Cardiac fibroblast (primary cell): Measurements from ENCODE around the gene KRT7.
"Not testable (repeated sequence)": the region's sequence is repeated elsewhere in the genome, so short reads cannot be mapped to it uniquely, and the experiment has no call there.

Experiments
- DNase-seq, 2 donors: peaks; one replicate each; pipeline versions ENCODE4 v3.0.0 to v3.0.0-alpha.2; 2010; ENCODE audit warnings: low read depth in 2 of 2
- H3K4me3 ChIP-seq, 2 donors: replicated peaks in 1 of 2; 1 replicate in 1 of 2; 2 replicates in 1 of 2; pipeline ENCODE4 v1.5.1; 2011; ENCODE audit warnings: low read depth in 2 of 2, low read length in 2 of 2, mild to moderate bottlenecking in 2 of 2, moderate library complexity in 1 of 2
- TF ChIP-seq, protein P1 (sequence below): IDR thresholded peaks from one replicate; pipeline ENCODE4 v1.5.1; 2011; ENCODE audit warnings: low read depth, mild to moderate bottlenecking, low read length, inconsistent platforms

The KRT7 gene

GRCh38 chr12:52254180-52254964 lies 21.3 kb downstream of the KRT7 start:
- no peak for DNase-seq
- TF ChIP-seq, protein P1, sequence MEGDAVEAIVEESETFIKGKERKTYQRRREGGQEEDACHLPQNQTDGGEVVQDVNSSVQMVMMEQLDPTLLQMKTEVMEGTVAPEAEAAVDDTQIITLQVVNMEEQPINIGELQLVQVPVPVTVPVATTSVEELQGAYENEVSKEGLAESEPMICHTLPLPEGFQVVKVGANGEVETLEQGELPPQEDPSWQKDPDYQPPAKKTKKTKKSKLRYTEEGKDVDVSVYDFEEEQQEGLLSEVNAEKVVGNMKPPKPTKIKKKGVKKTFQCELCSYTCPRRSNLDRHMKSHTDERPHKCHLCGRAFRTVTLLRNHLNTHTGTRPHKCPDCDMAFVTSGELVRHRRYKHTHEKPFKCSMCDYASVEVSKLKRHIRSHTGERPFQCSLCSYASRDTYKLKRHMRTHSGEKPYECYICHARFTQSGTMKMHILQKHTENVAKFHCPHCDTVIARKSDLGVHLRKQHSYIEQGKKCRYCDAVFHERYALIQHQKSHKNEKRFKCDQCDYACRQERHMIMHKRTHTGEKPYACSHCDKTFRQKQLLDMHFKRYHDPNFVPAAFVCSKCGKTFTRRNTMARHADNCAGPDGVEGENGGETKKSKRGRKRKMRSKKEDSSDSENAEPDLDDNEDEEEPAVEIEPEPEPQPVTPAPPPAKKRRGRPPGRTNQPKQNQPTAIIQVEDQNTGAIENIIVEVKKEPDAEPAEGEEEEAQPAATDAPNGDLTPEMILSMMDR = no peak
- H3K4me3 ChIP-seq = no peak overlapping the region

- H3K4me3 ChIP-seq = no peak overlapping the region
- TF ChIP-seq, protein P1 = no peak
- no peak for DNase-seq
Observed at GRCh38 chr12:52254965-52255751, 22.1 kb downstream of the KRT7 start.

GRCh38 chr12:52255926-52256583 lies 23.0 kb downstream of the KRT7 start:
- DNase-seq = no peak
- TF ChIP-seq, protein P1 = no peak
- no peak overlapping the region for H3K4me3 ChIP-seq

GRCh38 chr12:52256584-52256935 lies 23.5 kb downstream of the KRT7 start:
- TF ChIP-seq, protein P1 = no peak
- no peak for DNase-seq
- H3K4me3 ChIP-seq = no peak overlapping the region

GRCh38 chr12:52257074-52257551 lies 24.1 kb downstream of the KRT7 start:
- TF ChIP-seq, protein P1 = no peak
- DNase-seq = no peak
- no peak overlapping the region for H3K4me3 ChIP-seq

DNA sequence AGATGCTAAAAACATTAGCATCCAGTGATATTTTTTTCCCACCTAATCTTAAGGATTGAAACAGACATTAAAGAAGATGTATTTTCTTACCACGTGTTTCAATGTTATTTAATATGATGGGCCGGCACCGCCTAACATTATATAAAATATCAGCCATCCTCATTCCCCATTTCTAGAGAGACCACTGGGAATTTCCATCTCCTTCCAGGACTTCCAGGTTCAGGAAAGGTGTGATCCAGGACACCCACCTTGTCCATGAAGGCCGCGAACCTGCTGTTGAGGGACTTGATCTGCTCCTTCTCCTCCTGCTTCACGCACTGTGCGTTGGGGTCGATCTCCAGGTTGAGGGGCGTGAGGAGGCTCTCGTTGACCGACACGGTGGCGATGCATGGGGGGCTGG lies 24.9 kb downstream of the KRT7 start:
- DNase-seq, H3K4me3 ChIP-seq: not testable (repeated sequence)

GRCh38 chr12:52258335-52258901 lies 25.4 kb downstream of the KRT7 start:
- peak; percentile 43 to 51 for DNase-seq
- peak overlapping the region in 1 of 2 donors; percentile 5 for H3K4me3 ChIP-seq
- TF ChIP-seq, protein P1 = no peak
